ENCODE results near the gene SLC9A9.
"Not testable (repeated sequence)": the region's sequence is repeated elsewhere in the genome, so short reads cannot be mapped to it uniquely, and the experiment has no call there.

The SLC9A9 gene

GRCh38 chr3:143847787-143848631, at the start of gene SLC9A9:
Gene SLC9A9, minus strand, starts transcription at chr3:143848468. Its CDS starts 146 bp downstream, at chr3:143848322.
- DNase-seq (ENCODE audit: low spot score), result peak; percentile 83

- DNase-seq (ENCODE audit: low spot score), result no peak
Observed at GRCh38 chr3:143897576-143898295, 49.5 kb upstream of the SLC9A9 start.

- no peak for DNase-seq (ENCODE audit: low spot score)
Observed at GRCh38 chr3:143896486-143896885, 48.2 kb upstream of the SLC9A9 start.

- no peak for DNase-seq (ENCODE audit: low spot score)
Observed at GRCh38 chr3:143895805-143896204, 47.5 kb upstream of the SLC9A9 start.

GRCh38 chr3:143888846-143889245, 40.6 kb upstream of the SLC9A9 start:
- no peak for DNase-seq (ENCODE audit: low spot score)

GRCh38 chr3:143888166-143888565, 39.9 kb upstream of the SLC9A9 start:
- no peak for DNase-seq (ENCODE audit: low spot score)

GRCh38 chr3:143885780-143886427, 37.6 kb upstream of the SLC9A9 start:
- DNase-seq (ENCODE audit: low spot score), result peak; percentile 56

GRCh38 chr3:143884861-143885260, 36.6 kb upstream of the SLC9A9 start:
- DNase-seq (ENCODE audit: low spot score), result no peak

- DNase-seq (ENCODE audit: low spot score), result no peak
Observed at GRCh38 chr3:143883151-143883550, 34.9 kb upstream of the SLC9A9 start.

- no peak for DNase-seq (ENCODE audit: low spot score)
Observed at GRCh38 chr3:143881095-143881494, 32.8 kb upstream of the SLC9A9 start.

GRCh38 chr3:143875546-143875945, 27.3 kb upstream of the SLC9A9 start:
- DNase-seq (ENCODE audit: low spot score), result no peak

GRCh38 chr3:143873553-143873952, 25.3 kb upstream of the SLC9A9 start:
- not testable (repeated sequence) for DNase-seq (ENCODE audit: low spot score)

GRCh38 chr3:143865302-143865701, 17.0 kb upstream of the SLC9A9 start:
- no peak for DNase-seq (ENCODE audit: low spot score)

- DNase-seq (ENCODE audit: low spot score), result no peak
Observed at GRCh38 chr3:143859465-143860203, 11.4 kb upstream of the SLC9A9 start.

- no peak for DNase-seq (ENCODE audit: low spot score)
Observed at GRCh38 chr3:143856252-143856970, 8.1 kb upstream of the SLC9A9 start.

GRCh38 chr3:143855183-143855582, 6.9 kb upstream of the SLC9A9 start:
- peak; percentile 34 for DNase-seq (ENCODE audit: low spot score)

- DNase-seq (ENCODE audit: low spot score), result no peak
Observed at GRCh38 chr3:143851331-143852017, 3.2 kb upstream of the SLC9A9 start.

- no peak for DNase-seq (ENCODE audit: low spot score)
Observed at GRCh38 chr3:143850877-143851276, 2.6 kb upstream of the SLC9A9 start.

GRCh38 chr3:143849854-143850549, 1.7 kb upstream of the SLC9A9 start:
- DNase-seq (ENCODE audit: low spot score), result peak; percentile 82

- peak; percentile 55 for DNase-seq (ENCODE audit: low spot score)
Observed at GRCh38 chr3:143848704-143849103, 436 bp upstream of the SLC9A9 start.

Measured in activated CD4-positive, alpha-beta T cell treated with anti-CD3 and anti-CD28 coated beads, Interleukin-2, Interleukin-4, amounts not matched to agents 100 ng/mL and 50 ng/mL, durations not matched to agents 16 hours and 8 hours (primary cell).